DND-41 (cell line): ENCODE measurements around the gene PIP4K2A.

Experiments used
- EZH2 ChIP-seq: IDR thresholded peaks from 3 replicates; pipeline ENCODE4 v1.6.1; 2012; ENCODE audit warnings: borderline replicate concordance, low read depth, mild to moderate bottlenecking, moderate library complexity, low read length, inconsistent platforms; ENCODE audit not compliant: severe bottlenecking
- TF ChIP-seq, protein P1 (sequence below): IDR thresholded peaks from 2 replicates; pipeline ENCODE4 v1.5.1; 2012; ENCODE audit warnings: borderline replicate concordance, low read length, moderate library complexity, mild to moderate bottlenecking; ENCODE audit not compliant: poor library complexity, severe bottlenecking; ENCODE audit errors: extremely low read depth

DNA sequence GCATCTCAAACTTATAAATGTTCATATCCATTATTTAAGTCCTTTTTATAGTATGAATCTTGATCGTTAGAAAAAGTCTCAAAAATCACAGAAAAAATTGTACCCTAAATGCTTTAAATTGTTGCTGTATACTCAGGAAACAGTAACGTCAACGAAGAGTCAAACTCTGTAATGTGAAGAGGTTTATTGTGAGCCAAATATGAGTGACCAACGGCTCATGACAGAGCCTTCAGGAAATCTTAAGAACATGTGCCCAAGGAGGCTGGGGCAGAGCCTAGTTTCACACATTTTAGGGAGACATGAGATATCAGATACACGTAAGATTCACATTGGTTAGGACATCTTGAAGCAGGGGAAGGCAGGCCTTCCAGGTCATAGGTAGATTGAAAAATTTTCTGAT, 86.1 kb downstream of the PIP4K2A start:
- TF ChIP-seq, protein P1, sequence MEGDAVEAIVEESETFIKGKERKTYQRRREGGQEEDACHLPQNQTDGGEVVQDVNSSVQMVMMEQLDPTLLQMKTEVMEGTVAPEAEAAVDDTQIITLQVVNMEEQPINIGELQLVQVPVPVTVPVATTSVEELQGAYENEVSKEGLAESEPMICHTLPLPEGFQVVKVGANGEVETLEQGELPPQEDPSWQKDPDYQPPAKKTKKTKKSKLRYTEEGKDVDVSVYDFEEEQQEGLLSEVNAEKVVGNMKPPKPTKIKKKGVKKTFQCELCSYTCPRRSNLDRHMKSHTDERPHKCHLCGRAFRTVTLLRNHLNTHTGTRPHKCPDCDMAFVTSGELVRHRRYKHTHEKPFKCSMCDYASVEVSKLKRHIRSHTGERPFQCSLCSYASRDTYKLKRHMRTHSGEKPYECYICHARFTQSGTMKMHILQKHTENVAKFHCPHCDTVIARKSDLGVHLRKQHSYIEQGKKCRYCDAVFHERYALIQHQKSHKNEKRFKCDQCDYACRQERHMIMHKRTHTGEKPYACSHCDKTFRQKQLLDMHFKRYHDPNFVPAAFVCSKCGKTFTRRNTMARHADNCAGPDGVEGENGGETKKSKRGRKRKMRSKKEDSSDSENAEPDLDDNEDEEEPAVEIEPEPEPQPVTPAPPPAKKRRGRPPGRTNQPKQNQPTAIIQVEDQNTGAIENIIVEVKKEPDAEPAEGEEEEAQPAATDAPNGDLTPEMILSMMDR, result no peak
- no peak for TF ChIP-seq EZH2
